Measurements from ENCODE around the gene DAGLA. TPM values are rescaled to one million over a fixed set of nuclear protein-coding genes. Genes with fewer than 3 reads are reported as not detected.

DAGLA gene
- total and polyA plus RNA-seq, 2 of the 13 experiments (the other 11 are each of a cell fraction or from before 2014, with no cell fraction given): 2.6 to 3.9 TPM

DNA sequence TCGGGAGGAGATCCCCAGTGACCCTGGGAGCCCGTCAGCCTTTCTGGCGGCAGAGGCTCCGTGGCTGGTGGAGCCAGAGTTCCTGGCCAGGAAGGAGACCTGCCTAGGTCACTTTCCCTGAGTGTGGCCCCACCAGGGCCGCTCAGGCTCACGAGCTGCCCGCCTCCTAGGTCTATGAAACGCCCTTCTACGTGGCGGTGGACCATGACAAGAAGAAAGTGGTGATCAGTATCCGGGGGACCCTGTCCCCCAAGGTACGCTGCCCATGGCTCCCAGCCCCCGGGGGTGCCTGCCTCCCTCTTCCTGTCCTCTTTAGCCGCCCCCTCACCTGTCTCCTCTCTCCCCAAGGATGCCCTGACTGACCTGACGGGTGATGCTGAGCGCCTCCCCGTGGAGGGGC is 55.2 kb downstream of the DAGLA start (continued):
- TF ChIP-seq, protein P1, sequence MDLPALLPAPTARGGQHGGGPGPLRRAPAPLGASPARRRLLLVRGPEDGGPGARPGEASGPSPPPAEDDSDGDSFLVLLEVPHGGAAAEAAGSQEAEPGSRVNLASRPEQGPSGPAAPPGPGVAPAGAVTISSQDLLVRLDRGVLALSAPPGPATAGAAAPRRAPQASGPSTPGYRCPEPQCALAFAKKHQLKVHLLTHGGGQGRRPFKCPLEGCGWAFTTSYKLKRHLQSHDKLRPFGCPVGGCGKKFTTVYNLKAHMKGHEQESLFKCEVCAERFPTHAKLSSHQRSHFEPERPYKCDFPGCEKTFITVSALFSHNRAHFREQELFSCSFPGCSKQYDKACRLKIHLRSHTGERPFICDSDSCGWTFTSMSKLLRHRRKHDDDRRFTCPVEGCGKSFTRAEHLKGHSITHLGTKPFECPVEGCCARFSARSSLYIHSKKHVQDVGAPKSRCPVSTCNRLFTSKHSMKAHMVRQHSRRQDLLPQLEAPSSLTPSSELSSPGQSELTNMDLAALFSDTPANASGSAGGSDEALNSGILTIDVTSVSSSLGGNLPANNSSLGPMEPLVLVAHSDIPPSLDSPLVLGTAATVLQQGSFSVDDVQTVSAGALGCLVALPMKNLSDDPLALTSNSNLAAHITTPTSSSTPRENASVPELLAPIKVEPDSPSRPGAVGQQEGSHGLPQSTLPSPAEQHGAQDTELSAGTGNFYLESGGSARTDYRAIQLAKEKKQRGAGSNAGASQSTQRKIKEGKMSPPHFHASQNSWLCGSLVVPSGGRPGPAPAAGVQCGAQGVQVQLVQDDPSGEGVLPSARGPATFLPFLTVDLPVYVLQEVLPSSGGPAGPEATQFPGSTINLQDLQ (CRISPR knock-in tag; IDR thresholded peaks at IDR 0.05): no peak
- TF ChIP-seq, protein P2, sequence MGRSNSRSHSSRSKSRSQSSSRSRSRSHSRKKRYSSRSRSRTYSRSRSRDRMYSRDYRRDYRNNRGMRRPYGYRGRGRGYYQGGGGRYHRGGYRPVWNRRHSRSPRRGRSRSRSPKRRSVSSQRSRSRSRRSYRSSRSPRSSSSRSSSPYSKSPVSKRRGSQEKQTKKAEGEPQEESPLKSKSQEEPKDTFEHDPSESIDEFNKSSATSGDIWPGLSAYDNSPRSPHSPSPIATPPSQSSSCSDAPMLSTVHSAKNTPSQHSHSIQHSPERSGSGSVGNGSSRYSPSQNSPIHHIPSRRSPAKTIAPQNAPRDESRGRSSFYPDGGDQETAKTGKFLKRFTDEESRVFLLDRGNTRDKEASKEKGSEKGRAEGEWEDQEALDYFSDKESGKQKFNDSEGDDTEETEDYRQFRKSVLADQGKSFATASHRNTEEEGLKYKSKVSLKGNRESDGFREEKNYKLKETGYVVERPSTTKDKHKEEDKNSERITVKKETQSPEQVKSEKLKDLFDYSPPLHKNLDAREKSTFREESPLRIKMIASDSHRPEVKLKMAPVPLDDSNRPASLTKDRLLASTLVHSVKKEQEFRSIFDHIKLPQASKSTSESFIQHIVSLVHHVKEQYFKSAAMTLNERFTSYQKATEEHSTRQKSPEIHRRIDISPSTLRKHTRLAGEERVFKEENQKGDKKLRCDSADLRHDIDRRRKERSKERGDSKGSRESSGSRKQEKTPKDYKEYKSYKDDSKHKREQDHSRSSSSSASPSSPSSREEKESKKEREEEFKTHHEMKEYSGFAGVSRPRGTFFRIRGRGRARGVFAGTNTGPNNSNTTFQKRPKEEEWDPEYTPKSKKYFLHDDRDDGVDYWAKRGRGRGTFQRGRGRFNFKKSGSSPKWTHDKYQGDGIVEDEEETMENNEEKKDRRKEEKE (IDR thresholded peaks at IDR 0.05): no peak

DNA sequence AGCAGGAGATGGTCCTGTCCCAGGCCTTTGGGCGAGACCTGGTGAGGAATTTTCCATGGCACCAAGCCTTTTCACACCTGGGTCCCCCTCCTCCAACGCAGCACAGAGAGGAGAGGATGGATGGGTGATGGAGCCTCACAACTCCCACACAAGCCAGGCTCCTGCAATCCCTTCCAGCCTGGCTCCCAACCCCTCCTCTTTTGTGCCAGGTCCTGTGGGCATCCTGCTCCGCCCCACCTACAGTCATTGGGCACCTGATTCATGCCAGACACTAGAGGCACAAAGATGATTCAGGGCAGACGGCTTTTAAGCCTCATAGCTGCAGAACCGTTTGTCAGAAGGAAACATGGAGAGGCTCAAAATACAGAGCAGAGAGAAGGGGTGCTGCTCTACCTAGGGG is 56.1 kb downstream of the DAGLA start:
- no peak overlapping the region for H3K4me3 ChIP-seq (replicated peaks in 1 of 3; ENCODE audit: insufficient read depth in 1 of 3, low read depth in 2 of 3, low read length in 3 of 3)
- WGBS (ENCODE audit: low lambda C conversion rate): 90% methylated on average over 4 of the region's 5 CpGs
- H3K4me2 ChIP-seq (ENCODE audit: low read depth, low read length): no peak overlapping the region
- no peak overlapping the region for H2AFZ ChIP-seq (ENCODE audit: low read length)
- H3K36me3 ChIP-seq (replicated peaks in 1 of 2; ENCODE audit: control insufficient read depth in 1 of 2, insufficient read depth in 2 of 2, low read length in 2 of 2): peaks cover 24 to 38% of the 10 kb centered on the region in 2 experiments; a peak in 4 of 5 replicates
- FAIRE-seq (no peak), ATAC-seq (no peak), DNase-seq (ENCODE audit: low spot score) (no peak)
- BruUV-seq (replicated peaks): no TSS peak
- intact Hi-C loops (cut with micrococcal nuclease; ENCODE audit: unreplicated experiment) (no loop called here), in situ Hi-C loops (cut with HindIII; ENCODE audit: extremely low pct_ligation_motif_present, low pct_unique_long_range_greater_than_20kb) (no loop called here)
- H3K27ac ChIP-seq (ENCODE audit: extremely low read length, insufficient read depth, low read length): no peak overlapping the region
- no peaks in the 10 kb centered on the region for H3K27me3 ChIP-seq (ENCODE audit: control insufficient read depth in 1 of 2, insufficient read depth in 2 of 2, low read length in 2 of 2)
- H3K9ac ChIP-seq (ENCODE audit: insufficient read depth, low read depth, low read length): no peak overlapping the region
- ChIA-PET POLR2A (no interaction called here), CTCF (ENCODE audit: low intra/inter-chr PET ratio, low total read pairs) (no interaction called here)
- H3K79me2 ChIP-seq (ENCODE audit: insufficient read depth, low read length): no peaks in the 10 kb centered on the region
- H4K20me1 ChIP-seq (ENCODE audit: insufficient read depth, low read length): no peaks in the 10 kb centered on the region
- no peaks in the 10 kb centered on the region for H3K4me1 ChIP-seq (ENCODE audit: insufficient read depth, low read length)
- H3K9me3 ChIP-seq (ENCODE audit: low read length): no peaks in the 10 kb centered on the region
- TF ChIP-seq HNF4A (CRISPR knock-in tag; IDR thresholded peaks at IDR 0.05) (no peak), U2AF2 (IDR thresholded peaks at IDR 0.05; ENCODE audit: low read depth, low read length) (no peak), SAP130 (CRISPR knock-in tag; IDR thresholded peaks at IDR 0.05; ENCODE audit: low read depth) (no peak), ZNF17 (CRISPR knock-in tag; IDR thresholded peaks at IDR 0.05) (no peak), POLR2AphosphoS2 (IDR thresholded peaks at IDR 0.05; ENCODE audit: low read depth, low read length) (no peak), PRMT3 (CRISPR knock-in tag; IDR thresholded peaks at IDR 0.05; ENCODE audit: borderline replicate concordance, low read depth) (no peak), CENPT (CRISPR knock-in tag; IDR thresholded peaks at IDR 0.05; ENCODE audit: low read depth) (no peak), NCOR1 (IDR thresholded peaks at IDR 0.05; ENCODE audit: borderline replicate concordance, low read length) (no peak), ZNF75D (CRISPR knock-in tag; IDR thresholded peaks at IDR 0.05; ENCODE audit: borderline replicate concordance) (no peak)
- TF ChIP-seq, protein P3, sequence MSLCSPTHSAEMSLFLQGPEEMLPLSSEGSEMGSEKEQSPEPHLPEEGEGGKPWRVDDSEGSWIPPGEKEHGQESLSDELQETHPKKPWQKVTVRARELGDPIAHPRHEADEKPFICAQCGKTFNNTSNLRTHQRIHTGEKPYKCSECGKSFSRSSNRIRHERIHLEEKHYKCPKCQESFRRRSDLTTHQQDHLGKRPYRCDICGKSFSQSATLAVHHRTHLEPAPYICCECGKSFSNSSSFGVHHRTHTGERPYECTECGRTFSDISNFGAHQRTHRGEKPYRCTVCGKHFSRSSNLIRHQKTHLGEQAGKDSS (CRISPR knock-in tag; IDR thresholded peaks at IDR 0.05; ENCODE audit: borderline replicate concordance, low read depth): no peak
- TF ChIP-seq, protein P4, sequence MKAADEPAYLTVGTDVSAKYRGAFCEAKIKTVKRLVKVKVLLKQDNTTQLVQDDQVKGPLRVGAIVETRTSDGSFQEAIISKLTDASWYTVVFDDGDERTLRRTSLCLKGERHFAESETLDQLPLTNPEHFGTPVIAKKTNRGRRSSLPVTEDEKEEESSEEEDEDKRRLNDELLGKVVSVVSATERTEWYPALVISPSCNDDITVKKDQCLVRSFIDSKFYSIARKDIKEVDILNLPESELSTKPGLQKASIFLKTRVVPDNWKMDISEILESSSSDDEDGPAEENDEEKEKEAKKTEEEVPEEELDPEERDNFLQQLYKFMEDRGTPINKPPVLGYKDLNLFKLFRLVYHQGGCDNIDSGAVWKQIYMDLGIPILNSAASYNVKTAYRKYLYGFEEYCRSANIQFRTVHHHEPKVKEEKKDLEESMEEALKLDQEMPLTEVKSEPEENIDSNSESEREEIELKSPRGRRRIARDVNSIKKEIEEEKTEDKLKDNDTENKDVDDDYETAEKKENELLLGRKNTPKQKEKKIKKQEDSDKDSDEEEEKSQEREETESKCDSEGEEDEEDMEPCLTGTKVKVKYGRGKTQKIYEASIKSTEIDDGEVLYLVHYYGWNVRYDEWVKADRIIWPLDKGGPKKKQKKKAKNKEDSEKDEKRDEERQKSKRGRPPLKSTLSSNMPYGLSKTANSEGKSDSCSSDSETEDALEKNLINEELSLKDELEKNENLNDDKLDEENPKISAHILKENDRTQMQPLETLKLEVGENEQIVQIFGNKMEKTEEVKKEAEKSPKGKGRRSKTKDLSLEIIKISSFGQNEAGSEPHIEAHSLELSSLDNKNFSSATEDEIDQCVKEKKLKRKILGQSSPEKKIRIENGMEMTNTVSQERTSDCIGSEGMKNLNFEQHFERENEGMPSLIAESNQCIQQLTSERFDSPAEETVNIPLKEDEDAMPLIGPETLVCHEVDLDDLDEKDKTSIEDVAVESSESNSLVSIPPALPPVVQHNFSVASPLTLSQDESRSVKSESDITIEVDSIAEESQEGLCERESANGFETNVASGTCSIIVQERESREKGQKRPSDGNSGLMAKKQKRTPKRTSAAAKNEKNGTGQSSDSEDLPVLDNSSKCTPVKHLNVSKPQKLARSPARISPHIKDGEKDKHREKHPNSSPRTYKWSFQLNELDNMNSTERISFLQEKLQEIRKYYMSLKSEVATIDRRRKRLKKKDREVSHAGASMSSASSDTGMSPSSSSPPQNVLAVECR (CRISPR knock-in tag; IDR thresholded peaks at IDR 0.05; ENCODE audit: borderline replicate concordance): no peak
